K562 (cell line): ENCODE data around the gene EOGT. TPM values are rescaled to one million over a fixed set of nuclear protein-coding genes. Genes with fewer than 3 reads are reported as not detected.

Experiments used
- ATAC-seq: fragments of 200-7000 bp; cut with Tn5 transposase; 3 replicates; pipeline ENCODE4 v1.9.1; 2020; ENCODE audit warnings: moderate library complexity
- BruUV-seq: library from RNA; stranded (reverse); fragments of 400-500 nt; replicated peaks from 2 replicates; lab custom pipeline; 2021; lab: Mats Ljungman, UMichigan
- CTCF ChIA-PET: fragments of 300-600 bp; formaldehyde crosslinking; extraction: SDS; loops from one replicate; lab custom pipeline; 2021; ENCODE audit warnings: low intra/inter-chr PET ratio; lab: Yijun Ruan, JAX
- POLR2A ChIA-PET: fragments of 300-600, 350-650 bp; sonication (Branson Sonifier 250); formaldehyde crosslinking; extraction: SDS; loops from one replicate; lab custom pipeline; 2021; ENCODE audit warnings: antibody characterized with exemption, inconsistent platforms; lab: Yijun Ruan, JAX
- DNase-seq, 4 experiments: peaks; one replicate each; pipeline versions ENCODE4 v3.0.0 to v3.0.0-alpha.2; 2011 to 2018; ENCODE audit warnings: low spot score in 3 of 4, mixed read lengths in 3 of 4; ENCODE audit errors: extremely low read depth in 1 of 4
- FAIRE-seq: peaks from 2 replicates; lab custom pipeline; 2011; peaks lifted over from hg19 to GRCh38; lab: Jason Lieb, UNC
- H2AFZ ChIP-seq: 2 replicates; pipeline ENCODE4 v1.6.0; 2011; ENCODE audit warnings: low read depth, low read length, control low read depth, inconsistent platforms
- H3K27ac ChIP-seq: fragments of 200-600 bp; 3 replicates; pipeline ENCODE4 v1.8.0; 2011; ENCODE audit warnings: low read depth, mild to moderate bottlenecking, control low read depth, inconsistent platforms, low read length, moderate library complexity, mixed read lengths; ENCODE audit errors: extremely low read depth
- H3K27me3 ChIP-seq, 2 experiments: fragments of 300-600 bp in 1 of 2; 2 replicates in 1 of 2; 3 replicates in 1 of 2; pipeline versions ENCODE4 v1.6.0 to v1.8.0; 2011; ENCODE audit warnings: inconsistent platforms in 2 of 2, low read length in 2 of 2, mild to moderate bottlenecking in 1 of 2, mixed read lengths in 1 of 2, moderate library complexity in 1 of 2; ENCODE audit not compliant: control insufficient read depth in 2 of 2, insufficient read depth in 2 of 2
- H3K36me3 ChIP-seq: fragments of 300-600 bp; 3 replicates; pipeline ENCODE4 v1.8.0; 2011; ENCODE audit warnings: mild to moderate bottlenecking, low read length, inconsistent platforms; ENCODE audit not compliant: control insufficient read depth, insufficient read depth
- H3K4me1 ChIP-seq, 2 experiments: fragments of 200-600 bp in 1 of 2; replicated peaks in 1 of 2; 2 replicates in 1 of 2; 3 replicates in 1 of 2; pipeline versions ENCODE4 v1.5.1 to v1.8.0; 2011; ENCODE audit warnings: inconsistent platforms in 2 of 2, low read length in 2 of 2, mild to moderate bottlenecking in 1 of 2, mixed read lengths in 1 of 2, moderate library complexity in 1 of 2; ENCODE audit not compliant: control insufficient read depth in 2 of 2, insufficient read depth in 2 of 2
- H3K4me2 ChIP-seq: 2 replicates; pipeline ENCODE4 v1.6.1; 2011; ENCODE audit warnings: low read length, control low read depth, inconsistent platforms, mixed read lengths; ENCODE audit not compliant: insufficient read depth
- H3K4me3 ChIP-seq: fragments of 200-600 bp; sonication (generic), shearing (Covaris generic); 2 replicates; pipeline ENCODE4 v1.5.1; 2016; ENCODE audit warnings: control low read depth, inconsistent platforms
- H3K79me2 ChIP-seq: fragments of 200-600 bp; 3 replicates; pipeline ENCODE4 v1.8.0; 2011; ENCODE audit warnings: low read length, inconsistent platforms; ENCODE audit not compliant: control insufficient read depth, insufficient read depth
- H3K9ac ChIP-seq, 2 experiments: 2 replicates each; pipeline versions ENCODE4 v1.6.0 to v1.6.1; 2011; ENCODE audit warnings: low read depth in 2 of 2, low read length in 2 of 2, control low read depth in 1 of 2, inconsistent platforms in 1 of 2, mild to moderate bottlenecking in 1 of 2, mixed read lengths in 1 of 2; ENCODE audit not compliant: insufficient read depth in 1 of 2
- H3K9me1 ChIP-seq: one replicate; pipeline ENCODE4 v1.6.0; 2011; ENCODE audit warnings: inconsistent platforms, mild to moderate bottlenecking, low read length, moderate library complexity; ENCODE audit not compliant: control insufficient read depth, insufficient read depth
- H3K9me3 ChIP-seq: replicated peaks from 2 replicates; pipeline ENCODE4 v1.5.1; 2011; ENCODE audit warnings: low read depth, low read length, inconsistent platforms; ENCODE audit not compliant: control insufficient read depth, insufficient read depth
- H4K20me1 ChIP-seq: replicated peaks from 2 replicates; pipeline ENCODE4 v1.6.1; 2011; ENCODE audit warnings: low read length, inconsistent platforms, mixed read lengths; ENCODE audit not compliant: control insufficient read depth, insufficient read depth
- FIP1L1 ChIP-seq: fragments of 200-400 bp; formaldehyde crosslinking; IDR thresholded peaks from 2 replicates; pipeline ENCODE4 v1.6.1; 2018; ENCODE audit warnings: mild to moderate bottlenecking, low read depth, low read length; ENCODE audit not compliant: poor library complexity, severe bottlenecking
- FOXJ3 ChIP-seq: sonication (generic); formaldehyde crosslinking; IDR thresholded peaks from 2 replicates; pipeline ENCODE4 v1.4.0; 2020; ENCODE audit warnings: mild to moderate bottlenecking, missing genetic modification reagents
- HBP1 ChIP-seq: fragments of 450-650 bp; formaldehyde crosslinking; IDR thresholded peaks from 2 replicates; pipeline ENCODE4 v1.4.0; 2022; ENCODE audit warnings: missing genetic modification characterization
- MAZ ChIP-seq, 2 experiments: fragments of 450-650 bp in 1 of 2; sonication (generic) in 1 of 2; formaldehyde crosslinking; IDR thresholded peaks in 1 of 2; conservative IDR thresholded peaks in 1 of 2; 2 replicates each; pipeline versions ENCODE4 v1.4.0 to v1.5.0; 2020; ENCODE audit warnings: mild to moderate bottlenecking in 1 of 2, missing genetic modification reagents in 1 of 2
- MIER1 ChIP-seq: fragments of 450-650 bp; IDR thresholded peaks from 2 replicates; pipeline ENCODE4 v1.6.1; 2016; ENCODE audit warnings: antibody characterized with exemption, mild to moderate bottlenecking, low read depth
- POLR2B ChIP-seq: fragments of 450-650 bp; IDR thresholded peaks from 2 replicates; pipeline ENCODE4 v1.6.1; 2018; ENCODE audit warnings: low read depth; ENCODE audit not compliant: partially characterized antibody
- RBM14 ChIP-seq: fragments of 200-400 bp; formaldehyde crosslinking; IDR thresholded peaks from 2 replicates; pipeline ENCODE4 v1.6.1; 2018; ENCODE audit warnings: low read depth, mild to moderate bottlenecking, low read length, moderate library complexity, borderline replicate concordance; ENCODE audit not compliant: insufficient read depth
- RBM15 ChIP-seq: fragments of 200-400 bp; formaldehyde crosslinking; IDR thresholded peaks from 2 replicates; pipeline ENCODE4 v1.6.1; 2018; ENCODE audit warnings: mild to moderate bottlenecking, low read length, moderate library complexity; ENCODE audit not compliant: insufficient read depth
- SP1 ChIP-seq: sonication (generic); formaldehyde crosslinking; IDR thresholded peaks from 2 replicates; pipeline ENCODE4 v1.8.1; 2022; ENCODE audit warnings: mild to moderate bottlenecking, missing genetic modification reagents
- SREBF1 ChIP-seq: fragments of 150-350 bp; IDR thresholded peaks from 2 replicates; pipeline ENCODE4 v1.6.1; 2014; ENCODE audit warnings: antibody characterized with exemption, low read depth, low read length, borderline replicate concordance
- ZFP1 ChIP-seq: fragments of 450-650 bp; formaldehyde crosslinking; IDR thresholded peaks from 2 replicates; pipeline ENCODE4 v1.4.0; 2020; ENCODE audit warnings: mild to moderate bottlenecking, mixed read lengths
- ZKSCAN8 ChIP-seq: fragments of 200-800 bp; sonication (Bioruptor generic); IDR thresholded peaks from 2 replicates; pipeline ENCODE4 v1.6.1; 2016; ENCODE audit warnings: missing genetic modification characterization, missing compliant biosample characterization
- WGBS: fragments of 100-300 bp; shearing (Covaris generic); methylation state at CpG from one replicate; pipeline ENCODE4 v1.1.6; 2016; ENCODE audit warnings: low coverage, mixed read lengths; ENCODE audit not compliant: insufficient coverage; ENCODE audit errors: missing lambda C conversion rate; 5-methylcytosine and 5-hydroxymethylcytosine counted together
- in situ Hi-C: fragments of 300-500 bp; cut with MboI; formaldehyde crosslinking; loops from 4 replicates; pipeline ENCODE4 v1.15.0; 2018; ENCODE audit warnings: inconsistent platforms, mixed read lengths
- intact Hi-C: fragments of 100-400 bp; cut with micrococcal nuclease; formaldehyde crosslinking; loops from 2 replicates; pipeline ENCODE4 v1.14.2; 2022
- polyA plus RNA-seq, 8 experiments: library from polyadenylated mRNA; depleted of rRNA in 4 of 8; stranded (reverse) in 5 of 8; unstranded in 3 of 8; fragments of >200 nt; fragmentation: Nextera tagmentation in 2 of 8; fragmentation: Illumina TruSeq in 1 of 8; extraction: Ambion mirVana in 2 of 8; extraction: Trizol in 1 of 8; gene quantifications; 2 replicates each; pipeline versions ENCODE4 v1.2.1 to v1.2.3, GENCODE V29; 2011 to 2014; ENCODE audit warnings: inconsistent platforms in 1 of 8, missing spikeins in 1 of 8
- total RNA-seq, 7 experiments: library from RNA; depleted of rRNA in 6 of 7; stranded (reverse); fragments of >200 nt in 6 of 7; fragmentation: Illumina TruSeq in 2 of 7; extraction: Trizol in 2 of 7; gene quantifications; 2 replicates each; pipeline versions ENCODE4 v1.2.1 to v1.2.3, GENCODE V29; 2011 to 2021; ENCODE audit warnings: low replicate concordance in 1 of 7
- TF ChIP-seq, protein P1 (sequence below): fragments of 150-350 bp; IDR thresholded peaks from 2 replicates; pipeline ENCODE4 v1.6.1; 2014; ENCODE audit warnings: low read depth, mild to moderate bottlenecking, low read length, borderline replicate concordance
- TF ChIP-seq, protein P2 (sequence below): fragments of 250-450 bp; sonication (Bioruptor Pico); IDR thresholded peaks from 2 replicates; pipeline ENCODE4 v1.4.0; 2020; ENCODE audit warnings: mild to moderate bottlenecking, moderate library complexity

EOGT gene
- total and polyA plus RNA-seq, 9 of the 15 experiments (the other 6 are each of a cell fraction or from before 2014, with no cell fraction given), result 3.6 to 17.9 (median 7.4) TPM

- no peak overlapping the region for H3K9ac ChIP-seq
- TF ChIP-seq POLR2B, result no peak
- no peak for TF ChIP-seq FIP1L1
- no peak for TF ChIP-seq HBP1 (CRISPR knock-in tag)
- no peak for TF ChIP-seq FOXJ3 (CRISPR knock-in tag)
- TF ChIP-seq MAZ (CRISPR knock-in tag; conservative IDR thresholded peaks at IDR 0.05 in 1 of 2, IDR thresholded peaks at IDR 0.05 in 1 of 2), result no peak
- no peak for TF ChIP-seq ZFP1 (CRISPR knock-in tag)
- no peak for TF ChIP-seq SP1 (CRISPR knock-in tag)
- TF ChIP-seq ZKSCAN8 (CRISPR knock-in tag), result no peak
- TF ChIP-seq RBM15, result no peak
- no peak for TF ChIP-seq RBM14
- TF ChIP-seq MIER1, result no peak
- TF ChIP-seq, protein P1, sequence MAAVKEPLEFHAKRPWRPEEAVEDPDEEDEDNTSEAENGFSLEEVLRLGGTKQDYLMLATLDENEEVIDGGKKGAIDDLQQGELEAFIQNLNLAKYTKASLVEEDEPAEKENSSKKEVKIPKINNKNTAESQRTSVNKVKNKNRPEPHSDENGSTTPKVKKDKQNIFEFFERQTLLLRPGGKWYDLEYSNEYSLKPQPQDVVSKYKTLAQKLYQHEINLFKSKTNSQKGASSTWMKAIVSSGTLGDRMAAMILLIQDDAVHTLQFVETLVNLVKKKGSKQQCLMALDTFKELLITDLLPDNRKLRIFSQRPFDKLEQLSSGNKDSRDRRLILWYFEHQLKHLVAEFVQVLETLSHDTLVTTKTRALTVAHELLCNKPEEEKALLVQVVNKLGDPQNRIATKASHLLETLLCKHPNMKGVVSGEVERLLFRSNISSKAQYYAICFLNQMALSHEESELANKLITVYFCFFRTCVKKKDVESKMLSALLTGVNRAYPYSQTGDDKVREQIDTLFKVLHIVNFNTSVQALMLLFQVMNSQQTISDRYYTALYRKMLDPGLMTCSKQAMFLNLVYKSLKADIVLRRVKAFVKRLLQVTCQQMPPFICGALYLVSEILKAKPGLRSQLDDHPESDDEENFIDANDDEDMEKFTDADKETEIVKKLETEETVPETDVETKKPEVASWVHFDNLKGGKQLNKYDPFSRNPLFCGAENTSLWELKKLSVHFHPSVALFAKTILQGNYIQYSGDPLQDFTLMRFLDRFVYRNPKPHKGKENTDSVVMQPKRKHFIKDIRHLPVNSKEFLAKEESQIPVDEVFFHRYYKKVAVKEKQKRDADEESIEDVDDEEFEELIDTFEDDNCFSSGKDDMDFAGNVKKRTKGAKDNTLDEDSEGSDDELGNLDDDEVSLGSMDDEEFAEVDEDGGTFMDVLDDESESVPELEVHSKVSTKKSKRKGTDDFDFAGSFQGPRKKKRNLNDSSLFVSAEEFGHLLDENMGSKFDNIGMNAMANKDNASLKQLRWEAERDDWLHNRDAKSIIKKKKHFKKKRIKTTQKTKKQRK, result no peak
- no peak for TF ChIP-seq SREBF1
- TF ChIP-seq, protein P2, sequence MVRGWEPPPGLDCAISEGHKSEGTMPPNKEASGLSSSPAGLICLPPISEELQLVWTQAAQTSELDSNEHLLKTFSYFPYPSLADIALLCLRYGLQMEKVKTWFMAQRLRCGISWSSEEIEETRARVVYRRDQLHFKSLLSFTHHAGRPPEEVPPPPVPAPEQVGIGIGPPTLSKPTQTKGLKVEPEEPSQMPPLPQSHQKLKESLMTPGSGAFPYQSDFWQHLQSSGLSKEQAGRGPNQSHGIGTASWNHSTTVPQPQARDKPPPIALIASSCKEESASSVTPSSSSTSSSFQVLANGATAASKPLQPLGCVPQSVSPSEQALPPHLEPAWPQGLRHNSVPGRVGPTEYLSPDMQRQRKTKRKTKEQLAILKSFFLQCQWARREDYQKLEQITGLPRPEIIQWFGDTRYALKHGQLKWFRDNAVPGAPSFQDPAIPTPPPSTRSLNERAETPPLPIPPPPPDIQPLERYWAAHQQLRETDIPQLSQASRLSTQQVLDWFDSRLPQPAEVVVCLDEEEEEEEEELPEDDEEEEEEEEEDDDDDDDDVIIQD (CRISPR knock-in tag), result no peak
Measured at GRCh38 chr3:69032142-69032541, 18.7 kb upstream of the EOGT start.

More at GRCh38 chr3:69032142-69032541, 18.7 kb upstream of the EOGT start:
- no TSS peak for BruUV-seq
- ChIA-PET CTCF (no interaction called here), POLR2A (interaction anchor here (0.6 to 0.9 kb wide), 3 partner anchors 11 to 104 kb away, joined by 3 to 4 read pairs (median 3); partner anchors contain the start of gene TMF1)
- intact Hi-C loops (no loop called here), in situ Hi-C loops (no loop called here)
- Histone ChIP-seq H4K20me1 (no peaks in the 10 kb centered on the region), H3K27me3 (no peaks in the 10 kb centered on the region), H2AFZ (no peak overlapping the region), H3K4me1 (no peaks in the 10 kb centered on the region), H3K4me3 (no peak overlapping the region), H3K36me3 (peaks cover 74% of the 10 kb centered on the region), H3K27ac (no peak overlapping the region), H3K79me2 (no peaks in the 10 kb centered on the region), H3K9me3 (no peaks in the 10 kb centered on the region), H3K4me2 (no peak overlapping the region), H3K9me1 (no peaks in the 10 kb centered on the region)
- DNase-seq (no peak), FAIRE-seq (no peak), ATAC-seq (no peak)
- 81% methylated on average over 2 of the region's 2 CpGs for WGBS
